HG03108 (cell line): ENCODE data around the gene ABCG4.
A peak's percentile ranks its signal among the peaks of the same experiment; 100 is the strongest.
"Not testable (repeated sequence)": the region's sequence is repeated elsewhere in the genome, so short reads cannot be mapped to it uniquely, and the experiment has no call there.

ENCODE experiments used
- ATAC-seq: cut with Tn5 transposase; IDR thresholded peaks from one replicate; pipeline ENCODE4 v1.9.1; 2021; ENCODE audit warnings: moderate library complexity; ENCODE audit not compliant: unreplicated experiment

The ABCG4 gene

GRCh38 chr11:119152604-119153003 is 3.8 kb downstream of the ABCG4 start:
- no peak for ATAC-seq

- no peak for ATAC-seq
Observed at GRCh38 chr11:119153049-119153818, 4.4 kb downstream of the ABCG4 start.

- no peak for ATAC-seq
Observed at GRCh38 chr11:119154178-119154577, 5.3 kb downstream of the ABCG4 start.

- no peak for ATAC-seq
Observed at GRCh38 chr11:119155733-119156492, 7.1 kb downstream of the ABCG4 start.

DNA sequence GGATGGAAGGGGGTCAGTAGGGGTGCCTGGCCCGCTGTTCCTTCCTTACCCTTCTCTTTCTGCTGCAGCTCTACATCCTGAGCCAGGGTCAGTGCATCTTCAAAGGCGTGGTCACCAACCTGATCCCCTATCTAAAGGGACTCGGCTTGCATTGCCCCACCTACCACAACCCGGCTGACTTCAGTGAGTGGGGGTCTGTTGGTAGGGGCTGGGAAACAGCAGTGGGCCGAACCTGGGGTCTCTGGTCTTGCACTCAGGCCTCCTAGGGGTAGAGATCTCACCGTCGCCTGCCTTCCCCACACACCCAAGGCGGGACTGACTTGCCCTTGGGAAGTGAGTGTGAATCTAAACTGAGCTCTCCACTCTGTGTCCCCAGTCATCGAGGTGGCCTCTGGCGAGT is 7.6 kb downstream of the ABCG4 start:
- ATAC-seq: no peak

DNA sequence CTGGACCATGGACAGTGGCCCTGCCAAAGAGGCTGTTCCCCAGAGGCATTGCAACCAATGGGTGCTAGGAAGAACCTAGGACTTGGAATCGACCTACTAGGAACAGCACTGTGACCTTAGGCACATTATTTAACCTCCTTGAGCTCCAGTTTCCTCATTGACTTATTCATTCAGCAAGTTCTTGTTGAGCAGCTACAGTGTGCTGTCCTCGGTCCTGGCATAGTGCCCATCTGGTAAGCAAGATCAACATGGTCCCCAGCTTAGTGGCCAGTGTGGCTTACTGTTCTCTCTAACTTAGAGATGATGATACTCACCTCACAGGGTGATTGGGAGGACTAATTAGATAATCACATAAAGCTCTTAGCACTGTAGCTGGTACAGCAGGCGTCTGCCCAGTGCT is 8.2 kb downstream of the ABCG4 start:
- ATAC-seq: no peak

DNA sequence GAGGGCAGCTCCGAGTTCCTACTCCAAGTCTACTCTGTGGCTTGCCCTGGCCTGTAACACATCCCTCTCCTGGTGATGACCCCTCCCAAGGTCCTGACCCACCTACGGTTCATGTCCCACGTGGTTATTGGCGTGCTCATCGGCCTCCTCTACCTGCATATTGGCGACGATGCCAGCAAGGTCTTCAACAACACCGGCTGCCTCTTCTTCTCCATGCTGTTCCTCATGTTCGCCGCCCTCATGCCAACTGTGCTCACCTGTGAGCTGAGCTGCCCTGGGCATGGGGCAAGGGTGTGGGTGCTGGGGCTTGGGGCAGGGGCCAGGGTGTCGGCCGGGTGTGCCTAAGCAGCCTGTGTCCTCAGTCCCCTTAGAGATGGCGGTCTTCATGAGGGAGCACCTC is 9.6 kb downstream of the ABCG4 start:
- no peak for ATAC-seq

- ATAC-seq: no peak
Observed at GRCh38 chr11:119160151-119160550, 11.3 kb downstream of the ABCG4 start.

- ATAC-seq: no peak
Observed at GRCh38 chr11:119161871-119162270, 13.0 kb downstream of the ABCG4 start.

DNA sequence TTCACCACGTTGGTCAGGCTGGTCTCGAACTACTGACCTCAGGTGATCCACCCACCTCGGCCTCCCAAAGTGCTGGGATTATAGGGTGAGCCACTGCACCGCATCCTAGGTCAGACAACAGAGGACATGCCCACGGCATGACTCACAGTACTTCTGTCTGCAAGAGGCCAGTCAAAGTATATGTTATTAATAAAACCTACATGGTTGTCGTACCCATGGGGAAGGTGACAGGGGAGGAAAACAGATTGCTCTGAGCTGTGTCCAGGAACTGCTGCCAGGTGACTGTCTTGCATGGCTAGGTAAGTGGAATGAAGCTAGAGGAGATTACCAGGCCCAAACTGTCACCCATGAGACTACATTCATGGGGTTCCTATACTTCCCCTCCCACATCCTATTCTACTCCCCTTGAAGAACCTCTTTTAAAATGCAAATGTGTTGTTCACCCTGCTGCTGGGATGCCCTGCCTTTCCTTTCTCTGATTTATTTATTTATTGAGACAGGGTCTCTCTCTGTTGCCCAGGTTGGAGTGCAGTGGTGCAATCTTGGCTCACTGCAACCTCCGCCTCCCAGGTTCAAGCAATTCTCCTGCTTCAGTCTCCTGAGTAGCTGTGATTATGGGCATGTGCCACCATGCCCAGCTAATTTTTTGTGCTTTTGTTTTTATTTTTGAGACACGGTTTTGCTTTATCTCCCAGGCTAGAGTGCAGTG is 17.7 kb downstream of the ABCG4 start:
- no peak for ATAC-seq

- ATAC-seq: not testable (repeated sequence)
Observed at GRCh38 chr11:119167077-119167458, 18.2 kb downstream of the ABCG4 start.

GRCh38 chr11:119167933-119168332 is 19.1 kb downstream of the ABCG4 start:
- no peak for ATAC-seq

DNA sequence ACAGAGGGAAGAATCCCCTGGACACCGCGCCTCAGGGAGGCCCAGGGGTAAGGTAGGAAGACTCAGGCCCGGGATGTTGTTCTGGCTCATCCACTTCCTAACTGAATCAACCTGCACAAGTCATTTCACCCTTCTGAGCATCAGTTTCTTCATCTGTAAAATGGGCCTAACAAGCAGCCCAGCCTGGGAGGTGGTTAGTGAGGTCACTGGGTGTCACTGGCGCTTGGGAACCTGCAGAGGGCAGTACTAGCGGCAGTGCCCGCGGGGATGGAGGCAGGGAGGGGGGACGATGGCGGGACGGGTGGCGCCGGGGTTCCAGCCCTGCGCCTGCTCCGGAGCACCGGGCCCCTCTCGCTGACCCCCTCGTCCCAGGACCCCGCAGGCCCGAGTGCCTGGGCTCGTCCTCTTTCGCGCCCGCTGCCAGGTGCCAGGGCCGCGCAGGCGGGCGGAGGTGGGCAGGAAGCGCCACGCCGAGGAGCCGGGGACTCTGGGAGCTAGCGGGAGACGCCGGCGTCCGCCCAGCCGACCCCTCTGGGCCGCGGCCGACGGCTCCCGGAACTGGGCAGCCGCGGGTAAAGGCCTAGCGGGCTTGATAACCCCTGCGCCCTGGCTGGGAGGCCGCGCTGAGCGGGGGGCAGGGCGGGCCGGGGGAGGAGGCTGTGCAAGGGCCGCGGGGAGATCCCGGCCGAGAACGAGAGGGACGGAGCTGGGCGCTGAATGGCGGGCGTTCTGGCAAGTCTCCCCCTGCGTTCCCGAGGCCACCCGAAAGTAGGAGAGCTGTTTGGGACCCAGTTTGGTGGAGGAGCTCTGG is 19.8 kb downstream of the ABCG4 start, which contains the start of gene NLRX1:
Gene NLRX1, plus strand, starts transcription at position 255 of the 811 bp plus-strand sequence. CDS start 2,679 bp downstream, outside the sequence.
- ATAC-seq: peak; percentile 83

DNA sequence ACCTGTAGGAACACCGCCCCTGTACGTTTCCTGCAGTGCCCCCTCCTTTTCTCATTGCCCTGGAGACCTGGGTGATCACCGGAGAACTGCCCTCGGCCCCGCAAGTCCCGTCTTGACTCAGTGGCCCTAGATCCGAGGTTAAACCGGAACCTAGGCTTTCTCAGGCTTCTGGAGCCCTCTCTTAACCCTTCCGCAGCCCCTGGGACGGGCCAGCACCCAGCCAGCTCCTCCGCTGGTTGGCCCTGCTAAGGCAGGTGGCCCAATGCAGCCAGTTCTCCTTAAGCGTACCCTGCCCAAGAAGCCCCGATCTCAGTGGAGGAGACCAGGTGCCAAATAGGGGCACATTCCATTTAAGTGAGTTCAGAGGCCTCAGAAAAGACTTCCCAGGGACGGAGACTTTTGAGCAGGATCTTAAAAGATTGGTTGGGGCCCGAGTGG is 20.4 kb downstream of the ABCG4 start:
- ATAC-seq: peak; percentile 24

DNA sequence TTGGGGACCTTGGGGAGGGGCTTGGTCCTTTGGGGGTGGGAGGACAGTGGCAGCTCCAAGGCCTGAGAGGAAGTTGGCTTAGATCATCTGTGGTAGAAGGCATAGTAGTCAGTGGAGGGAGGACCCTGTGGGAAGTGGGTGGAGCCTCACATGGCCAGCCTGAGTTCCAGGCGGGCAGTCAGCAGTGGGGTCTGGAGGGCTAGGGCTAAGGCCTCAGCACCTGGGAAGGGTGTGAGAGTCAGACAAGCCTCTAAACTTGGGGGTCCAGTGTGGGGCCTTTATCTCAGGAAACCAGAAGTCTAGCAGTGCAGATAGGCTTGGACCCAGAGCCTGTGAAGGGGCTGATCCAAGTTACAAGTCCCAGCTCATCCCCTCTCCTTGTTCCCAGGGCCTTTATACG is 23.7 kb downstream of the ABCG4 start:
- no peak for ATAC-seq

GRCh38 chr11:119173453-119173852 is 24.6 kb downstream of the ABCG4 start:
- no peak for ATAC-seq

- no peak for ATAC-seq
Observed at GRCh38 chr11:119175493-119176077, 26.7 kb downstream of the ABCG4 start.

DNA sequence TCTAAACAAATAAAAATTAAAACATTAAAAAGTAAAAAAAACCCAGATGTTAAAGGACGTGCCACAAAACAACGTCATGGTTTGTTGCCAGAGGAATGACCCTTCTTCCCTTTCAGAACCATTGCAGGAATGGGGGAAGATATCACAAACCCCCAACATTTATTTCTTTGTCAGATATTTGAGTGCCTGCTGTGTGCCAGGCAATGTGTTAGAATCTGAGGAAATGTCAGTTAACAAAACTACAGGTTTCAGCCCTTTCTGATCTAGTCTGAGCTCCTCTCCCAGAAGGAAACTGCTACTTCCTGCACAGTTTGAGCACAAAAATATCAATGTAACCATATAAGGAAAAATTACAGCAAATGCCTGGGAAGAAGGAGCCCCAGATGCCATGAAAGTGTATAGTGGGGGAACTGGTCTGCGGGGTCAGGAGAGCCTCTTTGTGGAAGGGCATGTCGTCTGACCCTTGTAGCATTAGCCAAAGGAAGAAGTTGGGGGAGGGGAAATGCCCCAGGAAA is 29.4 kb downstream of the ABCG4 start:
- no peak for ATAC-seq

GRCh38 chr11:119179342-119179741 is 30.5 kb downstream of the ABCG4 start:
- ATAC-seq: no peak

DNA sequence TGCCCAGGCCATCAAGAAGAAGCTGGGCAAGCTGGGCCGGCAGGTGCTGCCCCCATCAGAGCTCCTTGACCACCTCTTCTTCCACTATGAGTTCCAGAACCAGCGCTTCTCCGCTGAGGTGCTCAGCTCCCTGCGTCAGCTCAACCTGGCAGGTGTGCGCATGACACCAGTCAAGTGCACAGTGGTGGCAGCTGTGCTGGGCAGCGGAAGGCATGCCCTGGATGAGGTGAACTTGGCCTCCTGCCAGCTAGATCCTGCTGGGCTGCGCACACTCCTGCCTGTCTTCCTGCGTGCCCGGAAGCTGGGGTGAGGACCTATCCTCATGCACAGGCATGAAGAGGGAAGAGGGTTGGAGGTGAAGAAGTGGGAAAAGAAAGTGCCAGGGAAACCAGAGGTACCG is 31.1 kb downstream of the ABCG4 start:
- no peak for ATAC-seq
